GM19455 (cell line): Measurements from ENCODE around the gene RBM5.

Experiments
- ATAC-seq: cut with Tn5 transposase; IDR thresholded peaks from one replicate; pipeline ENCODE4 v1.9.1; 2021; ENCODE audit not compliant: unreplicated experiment

Gene RBM5

DNA sequence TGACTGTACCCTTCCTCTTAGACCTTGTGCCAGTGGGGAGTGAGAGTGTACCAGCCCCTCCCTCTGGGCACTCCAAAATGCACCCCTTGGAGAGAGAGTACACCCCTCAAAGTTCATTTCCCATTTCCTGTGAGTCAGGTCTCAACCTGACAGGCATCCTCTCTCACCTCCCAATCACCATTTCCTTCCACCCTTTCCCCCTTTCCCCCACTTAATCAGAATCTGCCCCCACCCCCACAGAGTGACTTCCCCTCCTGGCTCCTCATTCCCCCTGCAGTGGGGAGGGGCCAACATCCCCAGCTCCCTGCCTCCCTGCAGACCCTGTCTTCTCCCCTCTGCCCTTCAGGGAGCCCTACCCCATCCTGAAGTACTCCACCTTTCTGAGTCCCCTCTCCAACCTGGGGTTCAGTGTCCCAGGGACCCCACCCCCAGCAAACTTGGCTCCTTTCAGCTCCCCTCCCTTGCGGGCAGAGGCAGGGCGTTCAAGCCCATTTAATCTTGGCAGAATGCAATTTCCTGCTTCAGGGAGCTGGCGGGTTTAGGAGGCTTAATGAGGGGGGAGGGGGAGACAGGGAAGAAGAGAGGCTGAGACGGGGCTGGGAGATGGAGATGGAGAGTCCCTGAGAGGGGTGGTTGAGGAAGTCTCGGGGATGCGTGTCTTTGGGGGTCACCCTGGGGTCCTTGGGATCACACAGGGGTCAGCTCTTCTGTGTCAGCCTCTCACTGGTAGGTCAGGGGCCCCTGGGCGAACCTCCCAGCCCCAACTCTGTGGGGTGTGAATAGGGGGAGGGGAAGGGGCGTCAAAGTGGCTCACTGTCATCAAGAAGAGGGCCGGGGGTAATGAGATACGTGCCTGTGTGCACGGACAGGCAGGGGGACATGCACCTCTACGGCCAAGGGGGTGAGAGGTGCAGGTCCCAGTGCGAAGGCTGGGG is 49.8 kb downstream of the RBM5 start:
- ATAC-seq: no peak

DNA sequence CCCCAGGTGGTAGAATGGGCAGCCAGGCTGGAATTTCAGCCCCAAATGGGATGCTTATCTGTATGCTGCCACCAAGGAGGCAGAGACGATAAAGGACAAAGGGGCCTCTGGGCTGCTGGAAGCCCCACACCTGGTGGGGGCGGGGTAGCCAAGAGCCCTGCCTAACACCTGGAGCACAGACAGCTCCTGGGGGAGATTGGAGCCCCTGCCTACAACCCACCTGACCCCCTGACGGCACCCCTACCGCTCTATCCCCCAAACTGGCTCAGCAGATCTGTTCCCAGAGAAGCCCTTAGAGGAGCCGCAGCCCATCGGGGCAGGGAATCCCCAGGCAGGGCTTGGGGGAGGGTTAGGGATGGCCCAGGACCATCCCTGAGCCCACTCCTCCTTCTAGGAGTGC is 50.6 kb downstream of the RBM5 start:
- no peak for ATAC-seq

DNA sequence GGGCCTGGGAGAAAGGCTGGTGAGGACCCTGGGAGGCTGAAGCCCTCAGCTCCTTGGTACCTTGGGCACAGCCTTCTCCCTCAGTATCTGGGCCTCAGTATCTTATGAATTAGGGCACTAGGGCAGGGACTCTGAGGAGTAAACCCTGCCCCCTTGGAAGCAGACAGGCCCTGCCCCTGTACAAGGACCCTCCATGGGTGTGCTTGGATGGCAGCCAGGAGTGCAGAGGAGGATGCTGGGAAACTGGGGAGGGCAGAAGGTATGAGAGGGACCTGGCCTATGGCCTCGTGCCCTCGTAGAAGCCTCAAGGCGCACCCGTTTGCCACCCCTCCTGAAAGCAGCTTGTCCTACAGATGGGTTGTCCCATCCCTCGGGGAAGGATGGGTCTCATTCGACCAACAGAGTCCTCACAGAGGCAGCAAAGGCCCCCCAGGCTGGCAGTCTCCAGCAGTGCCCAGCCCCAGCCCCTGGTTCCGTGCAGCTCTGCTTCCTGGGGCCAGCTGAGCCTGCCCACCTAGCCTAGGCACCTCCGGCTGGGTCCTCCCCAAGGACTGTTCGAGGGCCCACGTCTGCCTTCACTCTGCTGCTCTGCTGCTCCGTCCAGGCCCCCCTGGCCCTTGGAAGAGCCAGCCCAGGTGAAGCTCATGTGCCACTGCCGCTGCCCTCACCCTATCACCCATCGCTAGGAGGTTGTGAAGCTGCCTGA is 51.2 kb downstream of the RBM5 start:
- no peak for ATAC-seq

DNA sequence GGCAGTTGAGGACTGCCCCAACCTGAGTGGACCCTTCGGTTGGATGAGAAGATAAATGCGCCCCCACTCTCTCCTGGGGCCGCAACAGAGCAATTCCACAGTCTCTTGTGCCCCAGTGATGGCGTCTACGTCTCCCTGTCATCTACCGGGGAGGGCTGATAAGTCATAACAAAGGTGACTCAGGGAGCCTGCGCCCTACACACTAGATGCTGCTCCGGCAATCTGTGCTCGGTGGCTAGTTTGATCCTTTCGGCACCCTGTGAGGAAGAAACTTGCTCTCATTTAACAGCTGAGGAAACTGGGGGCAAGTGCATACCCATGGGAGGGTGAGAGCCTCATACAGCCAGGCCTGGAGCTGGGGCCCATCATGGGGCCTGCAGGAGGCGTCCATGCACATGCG is 52.3 kb downstream of the RBM5 start:
- no peak for ATAC-seq

DNA sequence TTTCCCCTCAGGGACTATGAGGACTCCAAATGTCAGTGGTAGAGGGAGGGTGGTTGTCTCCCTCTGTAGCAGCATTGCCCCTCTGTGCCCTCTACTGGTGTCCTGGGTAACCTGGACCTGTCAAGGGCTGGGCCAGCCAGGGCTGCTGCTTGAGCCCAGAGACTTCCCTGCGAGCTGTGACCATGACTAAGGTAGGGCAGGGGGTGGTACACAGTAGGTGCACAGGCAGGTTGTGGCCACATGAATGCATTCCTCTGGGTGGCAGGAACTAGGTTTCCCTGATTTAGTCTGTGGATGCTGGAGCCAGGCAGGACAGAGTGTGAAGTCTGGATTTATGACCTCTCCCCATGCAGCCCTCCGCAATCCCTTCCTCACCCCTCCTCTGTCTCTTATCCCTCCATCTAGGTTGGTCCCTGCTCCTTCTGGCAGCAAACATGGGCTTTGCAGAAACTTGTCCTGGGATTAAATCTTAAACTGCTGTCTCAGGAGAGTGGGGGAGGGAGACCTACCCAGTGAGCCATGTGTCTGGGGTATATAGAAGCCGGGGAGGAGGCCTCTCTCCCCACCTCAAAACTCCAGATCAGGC is 57.7 kb downstream of the RBM5 start:
- ATAC-seq: no peak

DNA sequence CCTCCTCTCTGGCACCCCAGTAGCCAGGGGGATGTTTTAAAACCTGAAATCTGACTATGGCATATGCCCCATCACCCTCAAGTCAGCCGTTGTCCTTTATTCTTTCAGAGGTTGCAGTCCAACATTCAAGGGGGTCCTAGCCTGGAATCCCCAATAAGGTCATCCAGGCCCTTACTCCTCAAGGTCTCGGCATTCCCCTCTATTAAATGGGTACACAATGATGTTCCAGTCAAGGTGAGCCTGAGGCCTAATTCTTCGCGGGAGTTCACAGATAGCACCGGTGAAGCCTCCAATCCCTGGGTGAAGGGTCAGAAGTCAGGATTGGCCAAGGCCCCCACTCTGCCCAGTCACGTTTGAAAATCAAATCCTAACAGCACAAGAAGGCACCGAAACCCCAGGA is 58.3 kb downstream of the RBM5 start:
- no peak for ATAC-seq

DNA sequence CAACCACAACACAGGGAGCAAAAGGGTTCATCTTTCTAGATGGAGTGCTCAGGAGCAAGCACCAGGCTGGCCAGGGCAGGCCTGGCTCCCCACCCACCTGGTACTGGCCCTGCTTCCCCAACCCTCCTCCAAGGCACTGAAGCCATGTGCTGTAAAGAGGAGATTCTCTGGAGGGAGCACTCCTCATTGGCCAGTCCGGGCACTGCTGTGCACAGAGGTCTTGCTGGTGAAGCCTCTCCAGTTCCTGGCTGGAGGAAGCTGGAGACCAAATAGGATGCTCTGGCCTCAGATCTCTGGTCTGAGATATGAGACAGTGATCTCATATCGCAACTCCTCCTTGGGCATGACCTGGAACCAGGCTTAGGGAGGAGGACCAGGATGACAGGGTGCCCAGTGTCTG is 58.7 kb downstream of the RBM5 start:
- ATAC-seq: no peak

DNA sequence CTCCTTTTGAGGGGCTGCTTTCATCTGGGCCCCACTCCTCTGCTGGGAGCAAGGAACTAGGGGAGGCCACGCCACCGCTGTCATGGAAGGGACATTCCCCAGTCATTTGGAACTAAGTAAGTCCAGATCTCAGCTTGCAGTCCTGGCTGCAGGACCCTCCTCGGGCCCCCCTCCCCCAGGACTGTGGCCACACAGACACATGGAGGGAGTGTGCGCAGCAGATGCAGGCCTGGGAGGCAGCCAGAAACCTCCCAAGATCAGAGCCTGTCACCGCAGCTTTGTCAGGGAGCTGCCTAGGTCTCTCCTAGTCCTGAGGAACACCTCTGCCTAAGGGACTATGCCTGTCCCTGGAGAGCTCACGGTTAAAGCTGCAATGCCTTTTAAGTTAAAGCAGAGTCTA is 59.1 kb downstream of the RBM5 start:
- ATAC-seq: no peak

DNA sequence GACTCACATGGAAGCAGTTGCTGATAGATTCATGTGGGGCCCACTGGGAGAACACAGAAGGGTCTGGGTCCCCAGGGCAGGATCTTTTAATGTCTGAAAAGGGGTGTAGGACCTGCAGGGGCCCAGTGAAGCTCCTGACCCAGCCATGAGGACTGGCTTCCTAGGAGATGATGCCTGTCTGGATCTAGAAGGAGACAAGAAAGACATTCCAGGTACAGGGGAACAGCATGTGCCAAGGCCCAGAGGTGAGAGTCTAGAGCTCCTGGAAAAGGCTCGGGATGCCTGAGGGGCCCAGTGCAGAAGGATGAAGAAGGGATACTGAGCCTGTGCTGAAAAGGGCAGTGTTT is 61.7 kb downstream of the RBM5 start:
- ATAC-seq: no peak

DNA sequence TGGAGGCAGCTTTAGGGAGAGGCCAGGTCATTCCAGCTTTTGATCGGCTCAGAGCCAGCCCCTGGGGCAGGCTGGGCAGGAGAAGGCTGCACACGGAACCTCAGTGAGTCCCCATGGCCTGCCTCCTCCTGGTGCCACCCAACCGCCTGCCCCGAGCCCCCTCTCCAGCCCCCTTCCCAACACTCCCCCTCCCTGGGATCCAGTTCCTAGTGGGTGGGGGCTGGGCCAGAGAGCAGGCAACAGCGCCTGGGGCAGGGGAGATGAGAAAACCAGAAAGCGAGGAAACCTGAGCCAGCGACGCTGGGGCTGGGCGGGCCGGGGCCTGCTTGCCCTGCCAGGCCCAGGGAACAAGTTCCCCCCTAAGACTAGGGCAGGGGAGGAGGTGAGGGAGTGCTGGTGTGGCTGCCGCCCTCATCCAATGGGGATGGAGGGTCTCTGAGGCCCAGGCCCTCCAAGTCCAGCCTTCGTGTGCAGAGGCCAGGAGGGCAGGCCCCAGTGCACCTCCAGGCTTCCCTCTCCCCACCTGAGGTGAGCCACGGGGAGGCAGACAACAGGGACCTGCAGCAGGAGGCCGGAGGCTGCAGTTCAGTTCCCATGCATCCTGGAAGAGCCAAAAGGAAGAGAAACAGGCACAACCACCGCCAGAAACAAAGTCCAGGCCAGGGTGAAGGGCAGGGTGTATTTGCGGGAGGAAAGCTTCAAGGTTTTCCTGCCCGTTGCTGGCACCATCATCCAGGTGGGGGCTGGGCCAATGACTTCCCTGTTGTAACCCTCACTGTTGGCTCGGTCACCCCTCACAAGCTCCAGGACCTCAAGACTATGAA is 62.4 kb downstream of the RBM5 start:
- ATAC-seq: no peak

DNA sequence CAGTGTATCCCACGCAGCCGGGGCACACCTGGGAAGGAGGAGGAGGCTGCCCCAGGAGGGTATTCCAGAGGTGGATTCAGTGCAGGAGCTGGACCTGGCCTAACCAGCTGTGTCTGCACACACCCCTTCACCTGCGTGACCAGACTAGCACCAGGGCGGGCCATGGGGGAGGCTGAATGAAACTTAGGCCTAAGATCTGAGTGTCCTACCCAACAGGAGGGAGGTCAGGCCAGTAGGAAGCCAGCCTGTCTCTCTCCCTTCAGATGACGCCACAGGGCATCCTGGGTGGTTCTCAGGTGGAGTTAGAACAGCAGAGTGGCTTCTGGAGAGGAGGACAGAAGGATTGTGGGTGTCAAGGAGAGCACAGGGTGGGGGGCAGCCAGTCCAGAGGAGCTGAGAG is 63.0 kb downstream of the RBM5 start:
- ATAC-seq: no peak

DNA sequence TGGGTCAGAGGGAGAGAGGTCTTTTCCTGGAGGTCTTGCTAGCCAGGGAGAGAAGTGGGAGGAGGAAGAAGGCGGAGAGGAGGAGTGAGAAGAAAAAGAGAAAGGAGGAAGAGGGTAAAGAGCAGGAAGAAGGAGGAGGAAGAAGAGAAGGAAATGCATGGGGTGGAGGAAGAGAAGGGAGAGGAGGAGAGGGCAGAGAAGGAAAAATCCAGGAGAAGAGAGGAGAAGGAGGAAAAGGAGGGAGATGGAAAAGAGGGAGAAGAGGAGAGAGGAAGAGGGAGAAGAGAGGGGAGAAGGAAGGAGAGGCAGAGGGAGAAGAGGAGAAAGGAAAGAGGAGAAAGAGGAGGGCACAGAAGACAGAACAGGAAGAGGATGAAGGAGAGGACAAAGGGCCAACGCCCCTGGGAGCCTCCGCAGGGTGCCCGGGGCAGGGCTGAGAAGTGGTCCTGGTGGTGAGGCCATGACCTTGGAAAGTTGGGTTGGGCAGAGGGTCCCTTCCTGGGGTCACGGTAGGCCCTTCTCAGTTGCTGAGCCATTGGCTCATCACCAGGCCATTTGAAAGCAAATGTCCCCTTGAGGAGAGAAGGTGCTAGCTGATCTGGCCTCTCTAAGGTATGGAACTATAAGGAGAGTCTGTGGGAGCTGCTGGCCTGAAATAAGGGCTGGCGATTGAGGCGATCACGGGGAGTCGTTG is 65.2 kb downstream of the RBM5 start:
- ATAC-seq: no peak

DNA sequence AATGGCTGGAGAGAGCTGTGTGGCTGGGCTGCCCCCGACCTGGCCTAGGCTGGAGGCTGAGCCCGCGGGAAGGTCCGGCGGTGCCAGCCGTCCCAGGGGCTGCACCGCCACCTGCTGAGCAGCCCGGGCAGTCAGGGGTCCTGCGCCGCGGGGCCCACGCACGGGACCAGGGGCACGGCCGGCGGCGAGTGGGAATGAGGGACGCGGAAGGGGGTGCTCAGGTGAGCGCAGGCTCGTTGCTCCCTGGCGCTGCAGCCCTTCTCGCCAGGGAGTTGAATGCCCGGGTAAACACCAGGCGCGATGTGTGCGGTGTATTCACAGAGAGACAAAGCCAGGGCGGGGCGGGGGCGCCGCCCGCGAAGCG is 65.7 kb downstream of the RBM5 start:
- ATAC-seq: peak; percentile 23

DNA sequence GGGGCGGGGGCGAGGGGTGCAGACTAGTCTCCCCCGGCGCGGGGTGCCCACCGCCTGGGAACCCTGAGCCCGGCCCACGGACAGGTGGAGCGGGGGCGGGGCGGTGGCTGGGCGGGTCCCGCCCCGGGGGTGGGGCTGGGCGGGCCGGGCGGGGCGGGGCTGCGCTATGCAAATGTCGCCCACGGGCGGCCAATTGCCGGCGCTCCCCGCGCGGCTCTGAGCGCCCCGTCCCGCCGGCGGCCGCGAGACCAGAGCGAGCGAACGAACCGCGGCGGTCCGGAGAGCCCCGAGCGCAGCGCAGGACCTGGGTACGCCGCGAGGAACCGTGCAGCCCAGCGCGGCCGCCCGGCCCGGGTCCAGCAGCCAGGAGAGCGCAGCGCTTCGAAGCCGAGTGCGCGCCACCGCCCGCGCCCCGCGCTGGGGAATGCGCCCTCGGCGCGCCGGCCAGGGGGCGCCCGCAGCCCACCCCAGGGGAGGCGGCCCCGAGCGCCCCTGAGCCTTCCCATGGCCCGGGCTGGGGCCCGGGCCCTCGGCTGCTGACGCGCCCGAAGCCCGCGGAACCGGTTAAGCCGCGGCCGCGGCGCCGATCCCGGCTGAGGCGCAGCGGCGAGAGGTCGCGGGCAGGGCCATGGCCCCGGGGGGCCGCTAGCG is 66.2 kb downstream of the RBM5 start, which contains the start of gene SEMA3F:
Gene SEMA3F, plus strand, starts transcription at position 485 of the 651 bp plus-strand sequence. CDS start 4,299 bp downstream, outside the sequence.
- peak; percentile 74 for ATAC-seq

DNA sequence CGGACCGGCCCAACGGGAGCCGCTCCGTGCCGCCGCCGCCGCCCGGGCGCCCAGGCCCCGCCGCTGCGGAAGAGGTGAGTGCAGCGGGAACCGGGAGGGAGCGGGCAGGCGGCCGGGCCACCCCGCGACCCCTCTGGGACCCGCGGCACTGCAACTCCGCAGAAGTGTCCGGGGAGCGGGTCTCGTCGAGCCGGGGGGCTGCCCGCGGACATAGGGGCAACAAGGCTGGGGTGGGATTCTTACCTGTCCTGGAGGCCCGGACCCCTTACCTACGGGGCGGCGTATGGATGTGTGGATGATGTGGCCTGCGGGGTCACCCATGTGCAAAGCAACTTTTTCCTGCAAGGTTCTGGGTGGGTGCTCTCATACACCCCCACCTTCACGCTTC is 66.8 kb downstream of the RBM5 start:
- ATAC-seq: no peak

DNA sequence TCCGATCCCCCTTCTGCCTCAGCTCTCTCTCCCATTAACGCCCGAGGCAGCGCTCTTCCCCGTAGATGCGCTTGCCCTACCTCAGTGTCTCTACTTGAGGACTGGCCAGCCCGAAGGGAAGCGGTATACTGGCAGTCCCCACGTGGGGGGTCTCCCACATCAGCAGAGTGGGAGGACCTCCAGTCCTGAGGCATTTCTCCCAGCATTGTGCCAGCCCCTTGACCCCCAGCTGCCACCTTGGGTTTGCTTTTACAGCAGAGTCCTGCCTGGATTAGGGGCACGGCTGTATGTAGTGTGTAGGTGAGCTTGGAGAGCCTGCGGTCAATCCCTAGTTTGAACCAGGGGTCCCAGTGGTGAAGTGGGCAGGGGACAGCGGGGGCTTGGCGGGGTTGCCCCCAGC is 67.2 kb downstream of the RBM5 start:
- no peak for ATAC-seq

DNA sequence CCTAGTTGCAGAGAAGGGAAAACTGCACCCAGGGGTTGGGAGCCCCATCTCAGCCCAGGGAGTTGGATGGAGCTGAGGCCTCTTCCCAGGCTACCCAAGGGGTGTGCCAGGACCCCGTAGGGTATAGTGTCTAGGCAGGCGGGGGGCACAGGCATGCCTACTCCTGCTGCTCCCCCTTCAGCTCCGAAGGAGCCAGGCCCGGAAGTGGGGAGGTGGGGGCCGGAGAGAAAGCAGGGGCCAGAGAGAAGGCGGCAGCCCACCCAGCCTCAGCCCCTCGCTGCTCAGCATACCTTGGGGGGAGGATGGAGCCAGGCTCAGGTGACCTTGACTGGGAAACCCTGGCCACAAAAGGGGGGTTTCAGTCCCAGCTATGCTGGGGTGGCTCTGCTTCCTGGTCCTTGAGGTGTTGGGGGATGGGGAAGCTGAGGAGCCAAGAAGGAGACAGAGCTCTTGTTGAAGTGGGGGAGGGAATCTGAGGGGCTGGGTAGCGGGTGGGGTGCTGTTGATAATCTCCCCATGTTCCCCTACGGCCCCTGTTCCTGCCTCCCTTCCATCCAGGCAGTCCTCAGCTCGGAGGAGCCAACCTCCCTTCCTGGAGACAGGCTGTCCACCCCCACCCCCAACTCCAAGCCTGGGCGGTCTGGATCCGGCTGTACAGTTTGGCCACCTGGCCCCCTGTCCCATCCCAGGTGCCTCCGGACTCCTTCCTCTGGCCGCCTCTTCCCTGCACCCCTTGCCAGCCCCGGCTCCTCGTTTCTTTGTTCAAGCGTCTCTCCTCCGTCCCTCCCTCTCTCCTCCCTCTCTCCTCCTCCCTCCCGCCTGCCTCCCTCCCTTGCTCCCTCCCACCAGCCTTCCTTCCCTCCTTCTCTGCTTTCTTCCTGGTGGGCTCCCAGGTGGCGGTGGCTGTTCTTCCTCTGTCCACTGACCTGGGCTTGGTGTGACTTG is 68.1 kb downstream of the RBM5 start:
- no peak for ATAC-seq

DNA sequence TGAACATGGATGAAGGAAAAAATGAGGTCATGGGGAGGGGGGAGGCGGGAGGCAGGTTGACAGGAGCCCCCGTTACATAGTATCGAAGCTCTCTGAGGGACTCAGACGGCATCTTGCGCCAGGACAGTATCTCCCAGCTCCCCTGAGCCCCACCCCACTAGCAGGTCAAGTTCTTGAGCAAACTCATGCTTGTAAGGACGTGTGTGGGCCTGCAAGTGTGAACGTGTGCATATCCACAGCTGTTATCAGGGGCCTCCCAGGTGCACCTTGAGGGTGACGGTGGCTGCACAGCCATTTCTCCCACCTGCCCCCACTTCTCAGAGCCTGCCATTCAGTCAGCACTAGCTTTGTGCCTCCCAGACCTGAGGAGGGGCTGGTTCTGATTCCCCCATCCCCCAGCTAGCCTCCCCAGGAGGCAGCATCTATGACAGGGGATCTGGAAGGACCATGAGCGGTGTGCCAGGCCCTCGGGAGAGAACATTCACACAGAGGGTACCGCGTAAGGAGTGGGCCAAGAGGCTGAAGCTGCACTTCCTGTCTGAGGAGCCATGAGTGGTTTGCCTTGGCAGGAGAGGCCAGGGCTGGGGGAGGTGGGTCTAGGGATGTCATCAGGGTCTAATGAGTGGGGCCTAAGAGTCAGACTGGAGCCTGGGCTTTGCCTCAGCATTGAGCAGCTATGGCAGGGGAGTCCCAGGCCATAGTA is 69.3 kb downstream of the RBM5 start:
- no peak for ATAC-seq
